Activated CD4-positive, alpha-beta T cell treated with anti-CD3 and anti-CD28 coated beads for 48 hours (primary cell): ENCODE results near the gene OR56A4.

ENCODE experiments used
- DNase-seq: peaks from one replicate; pipeline ENCODE4 v3.0.0-alpha.2; 2020

Gene OR56A4

GRCh38 chr11:5955586-5955985 lies 51.2 kb downstream of the OR56A4 start:
- no peak for DNase-seq
